ENCODE data around the gene NTM.

DNA sequence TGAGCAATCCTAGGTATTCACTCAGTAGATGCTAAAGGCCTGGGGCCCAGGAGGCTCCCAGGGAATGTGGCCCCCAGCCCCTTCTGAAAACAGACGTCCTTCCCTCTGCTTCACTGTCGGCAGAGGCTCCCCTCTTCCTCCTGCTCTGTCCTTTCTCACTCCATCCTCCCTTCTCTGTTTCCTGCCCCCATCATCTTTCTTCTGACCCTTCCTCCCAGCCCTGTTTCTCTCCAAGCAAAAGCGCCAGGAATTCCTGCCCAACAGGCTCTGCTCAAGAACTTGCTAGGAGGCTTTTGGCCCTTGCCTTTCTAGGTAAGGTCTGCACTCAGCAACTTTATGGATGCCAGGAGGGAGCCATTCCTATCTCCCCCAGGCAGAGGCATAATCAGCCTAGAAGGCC, 300.5 kb downstream of the NTM start:
- TF ChIP-seq, protein P1, sequence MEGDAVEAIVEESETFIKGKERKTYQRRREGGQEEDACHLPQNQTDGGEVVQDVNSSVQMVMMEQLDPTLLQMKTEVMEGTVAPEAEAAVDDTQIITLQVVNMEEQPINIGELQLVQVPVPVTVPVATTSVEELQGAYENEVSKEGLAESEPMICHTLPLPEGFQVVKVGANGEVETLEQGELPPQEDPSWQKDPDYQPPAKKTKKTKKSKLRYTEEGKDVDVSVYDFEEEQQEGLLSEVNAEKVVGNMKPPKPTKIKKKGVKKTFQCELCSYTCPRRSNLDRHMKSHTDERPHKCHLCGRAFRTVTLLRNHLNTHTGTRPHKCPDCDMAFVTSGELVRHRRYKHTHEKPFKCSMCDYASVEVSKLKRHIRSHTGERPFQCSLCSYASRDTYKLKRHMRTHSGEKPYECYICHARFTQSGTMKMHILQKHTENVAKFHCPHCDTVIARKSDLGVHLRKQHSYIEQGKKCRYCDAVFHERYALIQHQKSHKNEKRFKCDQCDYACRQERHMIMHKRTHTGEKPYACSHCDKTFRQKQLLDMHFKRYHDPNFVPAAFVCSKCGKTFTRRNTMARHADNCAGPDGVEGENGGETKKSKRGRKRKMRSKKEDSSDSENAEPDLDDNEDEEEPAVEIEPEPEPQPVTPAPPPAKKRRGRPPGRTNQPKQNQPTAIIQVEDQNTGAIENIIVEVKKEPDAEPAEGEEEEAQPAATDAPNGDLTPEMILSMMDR (IDR thresholded peaks at IDR 0.05): no peak
- no peak for TF ChIP-seq POLR2A (IDR thresholded peaks at IDR 0.05)

Data from adrenal gland (tissue), 5 donors.